T-helper 1 cell (primary cell): ENCODE results near the gene PXMP4.

Experiments
- DNase-seq, 5 donors: peaks; one replicate each; pipeline ENCODE4 v3.0.0-alpha.2; 2012 to 2020

The PXMP4 gene

DNA sequence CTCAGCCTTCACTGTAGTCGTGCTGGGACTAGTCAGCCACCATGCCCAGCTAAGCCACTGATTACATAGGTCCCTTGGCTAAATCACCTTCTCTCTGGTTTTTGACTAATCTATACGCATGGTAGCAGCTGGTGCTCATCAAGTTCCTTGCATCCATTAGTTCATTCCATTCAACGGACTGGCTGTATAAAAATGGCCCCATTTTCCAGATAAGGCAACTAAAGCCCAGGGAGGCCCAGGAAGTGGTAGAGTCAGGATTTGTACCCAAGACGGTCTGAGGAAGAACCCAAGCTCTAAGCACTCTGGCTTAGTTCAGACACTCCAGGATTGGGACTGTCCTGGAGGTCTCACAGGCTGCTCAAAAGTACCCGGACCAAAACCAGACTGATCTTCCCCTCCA lies 38.8 kb downstream of the PXMP4 start:
- no peak for DNase-seq

DNA sequence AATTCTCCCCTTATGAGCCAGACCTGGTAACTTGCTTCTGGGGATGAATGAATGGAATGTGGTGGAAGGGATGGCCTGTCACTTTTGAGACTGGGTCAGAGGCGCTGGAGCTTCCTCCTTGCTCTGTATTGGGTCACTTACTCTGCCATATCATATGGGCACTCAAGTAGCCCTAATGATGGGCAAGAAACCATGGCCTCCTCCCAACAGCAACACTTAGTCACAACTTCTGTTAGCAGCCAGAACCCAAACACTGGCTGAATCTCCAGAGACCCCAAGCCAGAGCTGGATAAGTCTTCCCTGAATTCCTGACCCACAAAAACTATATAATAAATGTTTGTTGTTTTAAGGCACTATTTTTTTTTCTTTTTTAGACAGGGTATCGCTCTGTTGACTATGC lies 39.4 kb downstream of the PXMP4 start:
- no peak for DNase-seq

DNA sequence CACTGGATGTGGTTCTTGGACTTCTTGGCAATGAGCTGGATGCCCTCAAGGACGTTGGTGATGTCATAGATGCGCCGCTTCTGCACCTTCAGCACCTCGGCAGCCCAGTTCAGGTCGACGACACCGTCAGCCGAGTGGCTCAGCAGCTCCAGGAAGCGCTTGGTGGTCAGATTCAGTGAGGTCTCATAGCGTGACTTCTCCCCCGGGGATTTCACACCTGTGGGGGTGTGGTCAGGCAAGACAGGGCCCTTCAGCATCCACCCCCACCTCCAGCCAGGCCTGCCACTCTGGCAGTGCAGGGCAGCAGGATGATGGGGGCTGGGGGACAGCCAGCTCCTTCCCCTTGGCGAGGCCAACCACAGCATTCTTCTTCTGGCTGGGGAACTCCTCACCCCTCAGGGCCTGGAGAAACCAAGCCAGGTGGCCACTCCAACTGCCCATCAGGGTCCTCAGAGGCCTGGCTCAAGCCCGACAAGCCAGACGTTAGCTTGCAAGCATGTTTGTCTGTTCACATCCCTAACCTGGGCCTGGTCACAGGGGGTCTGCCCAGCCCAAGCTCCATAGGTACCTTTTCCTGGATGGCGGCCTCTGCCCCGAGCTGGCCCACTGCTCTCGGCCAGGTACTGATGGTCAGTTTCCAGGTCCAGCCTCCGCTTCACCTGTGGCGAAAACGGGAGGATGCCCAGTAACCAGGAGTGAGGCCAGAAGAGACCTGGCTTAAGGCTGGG lies 40.2 kb downstream of the PXMP4 start:
- DNase-seq: peak in 1 of 5 donors; percentile 79

DNA sequence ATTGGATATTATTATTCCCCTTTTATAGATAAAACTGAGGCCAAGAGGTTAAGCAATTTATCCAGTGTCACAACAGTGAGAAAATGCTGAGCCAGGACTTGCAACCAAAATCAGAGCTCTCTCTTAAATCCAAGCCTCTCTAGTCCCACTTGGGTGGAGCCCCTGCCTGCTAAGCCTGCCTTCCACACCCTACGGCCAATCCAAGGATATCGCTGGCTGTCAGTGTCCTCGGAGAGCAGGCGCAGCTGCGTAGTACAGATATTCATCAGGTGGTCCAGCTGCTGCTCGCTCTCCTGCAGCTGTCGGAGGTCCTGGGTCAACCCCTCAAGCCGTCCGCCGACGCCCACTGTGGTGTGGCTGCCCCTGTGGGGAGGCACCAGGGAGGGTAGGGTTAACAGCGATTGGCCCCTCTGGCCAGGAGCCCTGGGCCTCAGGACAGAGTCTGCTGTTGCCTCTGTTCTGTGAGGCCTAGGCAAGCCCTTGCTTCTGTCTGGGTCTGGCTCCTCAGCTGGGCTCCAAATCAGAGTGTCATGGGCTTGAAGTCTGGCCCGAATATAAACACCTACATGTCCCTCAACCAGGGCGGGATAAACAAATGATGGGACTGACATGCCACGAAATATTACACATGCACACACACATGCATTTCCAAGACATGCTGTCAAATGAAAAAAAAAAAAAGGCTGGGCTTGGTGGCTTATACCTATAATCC lies 42.0 kb downstream of the PXMP4 start:
- DNase-seq: no peak

DNA sequence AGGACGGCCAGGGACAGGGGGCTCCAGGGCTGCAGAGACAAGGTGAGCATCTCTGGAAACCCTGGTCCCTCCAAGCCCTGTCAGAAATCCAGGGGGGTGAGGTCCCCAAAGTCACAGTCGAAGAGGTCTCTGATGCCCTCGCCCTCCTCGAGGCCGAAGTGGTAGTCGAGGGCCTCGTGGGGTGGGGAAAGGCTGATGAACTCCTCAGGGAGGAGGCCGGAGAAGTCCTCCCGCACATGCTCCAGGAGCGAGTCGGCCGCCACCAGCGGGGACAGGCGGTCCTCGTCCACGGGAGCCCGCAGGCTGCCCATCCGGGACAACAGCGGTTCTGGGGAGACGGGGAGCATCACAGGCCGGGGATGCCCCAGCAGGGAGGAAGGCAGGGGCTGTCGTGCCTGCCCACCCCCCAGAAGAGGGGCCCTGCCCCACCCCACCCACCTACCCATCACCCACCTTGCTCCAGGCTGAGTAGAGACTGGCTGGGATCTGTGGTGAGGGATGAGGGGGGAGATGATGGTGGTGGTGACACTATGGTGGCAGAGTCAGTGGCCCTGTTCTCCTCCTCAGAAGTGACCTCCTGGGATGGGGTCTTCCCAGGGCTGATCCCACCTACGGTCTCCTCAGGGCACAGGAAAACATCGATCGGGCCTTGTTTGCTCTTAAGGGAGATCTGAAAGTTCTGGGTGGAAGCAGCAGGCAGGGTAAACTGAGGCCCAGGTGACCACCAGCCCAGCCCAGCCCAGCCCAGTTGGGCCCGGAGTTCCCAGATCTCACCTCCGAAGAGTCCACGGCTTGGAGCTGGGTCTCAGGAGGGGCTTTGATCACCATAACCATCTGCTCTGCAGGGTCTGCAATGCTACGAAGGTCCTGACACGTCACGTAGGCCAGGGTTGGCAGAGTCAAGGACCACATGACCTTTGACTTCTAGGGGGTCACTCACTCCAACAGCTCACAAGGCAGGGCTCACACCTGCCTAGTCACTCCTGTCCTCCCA lies 43.2 kb downstream of the PXMP4 start:
- no peak for DNase-seq

DNA sequence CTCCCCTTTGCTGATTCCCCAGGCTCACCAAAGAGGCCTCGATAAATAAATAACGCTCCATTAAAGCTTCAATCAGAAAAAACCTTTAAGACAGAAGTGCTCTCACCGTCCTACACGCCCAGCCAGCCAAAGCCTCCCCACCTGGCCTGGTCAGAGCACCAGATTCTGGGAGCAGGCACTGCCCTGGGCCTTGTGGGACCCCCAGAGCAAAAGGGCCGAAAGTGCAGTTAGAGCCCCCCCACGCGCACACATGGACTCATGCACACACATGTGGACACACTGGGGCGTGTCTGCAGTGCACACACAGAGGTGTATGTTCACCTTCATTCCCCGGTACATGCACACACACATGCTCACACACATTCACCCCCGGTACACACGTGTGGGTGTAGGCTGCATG lies 44.0 kb downstream of the PXMP4 start:
- no peak for DNase-seq

DNA sequence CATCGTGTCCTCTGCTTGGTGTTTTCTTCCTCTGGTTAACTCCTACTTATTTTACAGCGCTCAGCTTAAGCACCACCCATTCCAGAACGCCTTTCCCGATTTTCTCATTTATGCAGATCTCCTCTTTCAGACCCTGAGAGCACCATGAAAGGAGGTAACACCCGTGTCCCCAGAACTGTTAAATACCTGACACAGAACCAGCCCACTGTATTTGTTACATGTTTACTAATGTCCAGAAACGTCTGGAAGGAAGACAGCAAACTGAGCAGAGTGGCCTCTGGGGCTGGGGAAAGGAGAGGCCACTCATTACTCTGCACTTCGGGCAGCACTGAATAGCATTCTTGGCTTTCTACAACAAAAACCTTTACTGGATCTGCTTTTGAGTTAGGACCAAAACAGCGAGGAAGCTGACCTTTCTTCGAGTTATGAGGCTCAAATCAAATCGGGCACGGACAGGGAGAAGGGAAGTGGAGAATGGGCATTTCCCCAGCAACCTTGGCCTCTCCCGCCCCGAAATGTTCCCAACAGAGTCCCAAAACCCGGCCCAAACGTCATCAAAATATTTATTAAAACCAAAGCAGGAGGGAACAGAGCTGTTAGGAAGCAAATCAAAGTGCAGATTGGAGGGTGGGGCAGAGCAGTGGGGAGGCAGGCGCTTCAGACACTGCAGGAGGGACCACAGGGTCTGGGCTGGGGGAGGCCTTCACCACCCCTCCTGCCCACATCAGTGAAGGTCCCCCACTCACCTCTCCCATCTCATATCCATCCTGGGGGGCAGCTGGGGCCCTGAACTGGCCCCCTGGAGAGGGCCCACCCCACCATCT lies 44.8 kb downstream of the PXMP4 start:
- no peak for DNase-seq

DNA sequence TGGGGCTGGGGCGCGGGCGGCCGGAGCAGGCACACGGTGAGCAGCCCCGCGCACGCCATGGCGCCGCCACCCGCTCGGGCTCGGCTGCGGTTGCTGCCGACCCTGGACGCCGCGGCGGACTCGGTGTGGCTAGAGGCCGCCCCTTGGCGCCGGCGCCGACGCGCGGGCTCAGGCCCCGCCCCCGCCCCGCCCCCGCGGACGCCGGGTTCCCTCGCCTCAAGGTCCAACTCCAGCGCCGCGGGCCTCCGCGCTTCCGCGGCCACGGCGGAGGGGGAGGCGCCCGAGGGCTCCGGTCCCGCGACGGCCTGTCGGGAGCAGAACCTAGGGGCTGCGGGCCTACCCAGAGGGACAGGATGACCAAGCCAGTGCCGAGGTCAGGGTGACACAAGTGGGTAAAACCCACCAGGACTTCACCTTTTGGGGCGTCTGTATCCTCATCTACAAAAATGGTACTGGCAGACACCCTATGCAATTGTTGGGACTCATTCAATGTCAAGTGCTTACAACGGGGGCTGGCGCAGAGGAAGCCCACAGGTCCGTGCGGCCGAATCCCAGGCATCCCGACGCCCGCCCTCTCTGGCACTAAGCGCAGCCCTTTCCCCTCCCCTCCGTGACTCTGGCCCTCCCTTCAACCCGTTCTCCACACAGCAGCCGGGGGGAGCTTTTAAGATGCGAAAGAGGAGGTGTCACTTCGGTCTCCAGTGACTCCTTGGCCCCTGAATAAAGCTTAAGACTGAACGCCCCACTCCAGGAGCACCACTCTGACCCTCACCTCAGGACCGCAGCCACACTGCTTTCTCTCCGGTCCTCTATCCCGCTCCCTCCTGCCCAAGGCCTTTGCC lies 45.6 kb downstream of the PXMP4 start, which contains the start of gene NECAB3:
Gene NECAB3, minus strand, starts transcription at position 135 of the 842 bp plus-strand sequence. Its CDS starts 76 bp downstream, at position 59.
- DNase-seq: peak; percentile 43 to 66 (median 48)

DNA sequence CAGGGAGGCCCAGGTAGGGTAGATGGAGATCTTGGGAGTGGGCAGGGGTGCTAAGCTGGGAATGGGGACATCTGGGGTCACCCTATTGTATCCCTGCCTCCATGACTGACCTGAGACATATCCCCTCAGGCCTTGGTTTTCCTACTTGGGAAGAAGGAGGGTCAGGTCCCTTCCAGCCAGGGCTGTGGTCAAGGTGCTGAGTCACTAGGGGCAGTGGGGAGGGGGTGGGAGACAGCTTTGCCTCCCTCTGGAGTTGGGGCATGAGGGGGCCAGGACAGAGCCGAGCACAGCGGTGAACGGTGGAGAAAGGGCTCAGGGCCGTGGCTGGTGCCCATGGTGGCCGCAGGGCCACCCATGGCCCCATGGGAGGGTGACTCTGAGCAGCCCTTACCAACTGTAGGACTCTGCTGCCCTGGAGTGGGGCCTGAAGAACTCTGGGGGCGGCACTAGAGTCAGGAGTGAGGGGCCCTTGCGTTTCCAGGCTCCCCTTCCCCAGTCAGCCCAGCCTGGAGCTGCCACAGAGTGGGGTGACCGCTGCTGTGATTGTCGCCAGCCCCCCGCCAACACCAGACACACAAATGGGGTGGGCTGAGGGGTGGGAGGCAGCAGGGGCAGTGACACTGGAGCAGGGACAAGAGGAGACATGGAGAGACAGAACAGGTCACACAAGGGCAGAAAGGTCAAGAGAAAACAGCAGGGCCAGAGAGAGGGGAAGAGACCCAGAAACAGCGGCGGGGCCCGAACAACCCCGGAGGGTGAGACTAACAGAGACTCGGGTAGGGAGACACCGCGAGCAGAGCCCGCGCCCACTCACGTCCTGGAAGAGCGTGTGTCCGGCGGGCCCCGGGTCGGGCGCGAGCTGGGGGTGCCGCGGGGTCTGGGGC lies 46.5 kb downstream of the PXMP4 start:
- DNase-seq: no peak

DNA sequence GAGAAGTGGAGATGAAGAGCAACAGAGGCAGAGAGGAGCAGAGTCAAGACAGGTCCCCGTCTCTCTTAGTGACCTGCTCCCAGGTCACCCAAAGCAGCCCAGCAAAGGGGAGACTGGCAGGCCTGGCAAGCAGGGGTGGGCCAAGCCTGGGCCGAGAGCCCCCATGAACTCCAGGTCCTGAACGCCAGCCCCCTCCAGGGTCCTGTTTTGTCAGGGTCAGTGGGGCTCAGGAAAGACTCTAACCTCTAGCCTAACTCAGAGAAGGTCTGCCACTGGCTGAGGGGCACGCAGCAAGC lies 47.0 kb downstream of the PXMP4 start:
- no peak for DNase-seq

DNA sequence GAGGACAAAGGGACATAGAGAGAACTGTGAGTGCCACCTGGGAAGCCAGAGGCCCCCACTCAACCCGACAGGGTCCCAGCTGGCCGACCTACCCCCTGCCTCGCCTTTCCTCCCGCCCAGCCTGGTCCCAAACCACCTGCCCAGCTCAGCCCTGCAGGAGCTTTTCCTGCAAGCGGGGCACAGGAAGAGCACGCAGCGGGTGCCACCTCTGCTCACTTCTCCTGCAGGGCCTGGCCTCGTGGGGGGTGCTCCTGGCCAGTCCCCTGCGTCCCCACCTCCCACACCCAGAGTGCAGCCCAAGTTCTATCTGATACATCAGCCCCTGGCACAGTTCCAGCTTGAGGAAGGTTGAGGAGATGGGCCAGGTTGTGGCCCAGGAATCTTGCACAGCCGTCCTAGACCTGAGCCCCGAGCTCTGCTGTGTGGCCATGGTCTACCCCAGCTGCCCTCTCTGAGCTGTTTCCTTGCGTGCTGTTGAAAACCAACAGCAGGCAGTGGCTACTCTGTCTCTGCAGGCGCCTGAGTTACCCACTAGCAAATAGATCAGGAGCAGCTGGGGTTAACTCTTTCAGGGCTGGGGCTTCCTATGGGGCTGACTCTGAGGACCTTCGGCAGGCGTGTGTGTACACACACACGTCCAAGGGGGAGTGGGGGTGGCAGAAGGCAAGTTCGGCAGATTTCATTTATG lies 47.5 kb downstream of the PXMP4 start:
- DNase-seq: no peak

DNA sequence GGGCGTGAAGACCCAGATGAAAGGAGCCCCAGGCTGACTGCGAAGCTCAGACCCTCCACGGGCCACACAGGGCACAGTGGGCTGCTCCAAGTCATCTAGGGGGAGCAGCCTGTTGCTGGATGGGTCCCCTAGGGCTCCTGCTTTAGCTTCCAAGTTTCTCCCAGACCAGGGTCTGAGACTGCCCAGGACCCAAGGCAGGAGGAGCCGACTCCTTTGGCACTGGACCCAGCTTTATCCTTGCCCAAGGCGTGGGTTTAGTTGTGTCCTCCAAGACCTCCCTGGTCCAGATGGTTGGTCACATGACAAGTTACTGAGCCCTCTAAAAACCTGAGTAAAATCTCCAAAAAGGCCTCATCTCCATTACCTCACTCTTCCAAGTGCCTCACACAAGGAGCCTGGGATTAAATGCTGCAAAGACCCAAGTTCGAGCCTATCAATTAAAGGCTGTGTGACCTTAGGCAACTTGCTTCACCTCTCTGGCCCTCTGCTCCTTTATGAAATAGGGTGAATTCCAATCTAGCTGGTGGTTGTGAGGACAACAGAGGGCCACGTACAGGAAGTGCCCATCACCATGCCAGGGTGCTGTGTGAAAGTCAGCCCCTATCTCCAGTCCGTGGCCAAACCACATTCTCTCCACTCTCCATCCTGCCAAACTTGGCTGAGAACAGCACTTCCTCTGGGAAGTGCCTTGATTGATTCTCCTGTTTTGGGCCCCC lies 48.4 kb downstream of the PXMP4 start:
- no peak for DNase-seq

DNA sequence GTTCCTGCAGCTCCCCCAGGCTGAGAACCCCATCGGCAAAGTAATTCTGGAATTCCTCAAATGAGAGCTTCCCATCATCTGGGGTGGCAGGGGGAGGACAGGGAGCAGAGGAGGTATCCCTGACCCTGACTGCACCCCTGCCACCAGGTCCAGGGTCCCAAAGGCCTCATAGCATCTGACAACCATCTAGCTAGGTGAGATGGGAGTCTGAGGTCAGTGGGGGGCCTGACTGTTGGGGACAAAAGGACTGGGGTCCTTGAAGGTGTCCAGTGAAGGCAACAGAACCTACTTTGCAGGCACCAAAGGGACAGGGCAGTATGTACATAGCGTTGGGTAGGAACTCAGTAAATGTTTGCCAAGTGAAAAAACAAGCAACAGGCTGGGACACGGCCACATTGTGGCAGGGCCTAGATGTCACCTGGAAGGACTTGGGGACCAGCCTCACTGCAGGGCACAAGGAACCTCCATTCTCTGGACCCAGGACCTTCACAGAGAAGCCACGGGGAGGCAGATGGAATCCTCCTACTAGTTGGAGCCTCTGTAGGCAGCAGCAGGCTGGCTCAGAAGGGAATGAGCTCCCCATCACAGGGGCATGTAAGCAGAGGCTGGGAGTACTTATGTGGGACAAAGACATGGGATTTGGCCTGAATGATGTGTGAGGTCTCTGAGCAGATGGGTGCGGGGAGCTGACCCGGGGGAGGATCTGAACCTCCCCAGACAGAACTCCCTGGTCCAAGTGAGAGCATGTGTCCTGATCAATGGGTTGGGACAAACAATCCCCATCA lies 49.2 kb downstream of the PXMP4 start:
- no peak for DNase-seq

DNA sequence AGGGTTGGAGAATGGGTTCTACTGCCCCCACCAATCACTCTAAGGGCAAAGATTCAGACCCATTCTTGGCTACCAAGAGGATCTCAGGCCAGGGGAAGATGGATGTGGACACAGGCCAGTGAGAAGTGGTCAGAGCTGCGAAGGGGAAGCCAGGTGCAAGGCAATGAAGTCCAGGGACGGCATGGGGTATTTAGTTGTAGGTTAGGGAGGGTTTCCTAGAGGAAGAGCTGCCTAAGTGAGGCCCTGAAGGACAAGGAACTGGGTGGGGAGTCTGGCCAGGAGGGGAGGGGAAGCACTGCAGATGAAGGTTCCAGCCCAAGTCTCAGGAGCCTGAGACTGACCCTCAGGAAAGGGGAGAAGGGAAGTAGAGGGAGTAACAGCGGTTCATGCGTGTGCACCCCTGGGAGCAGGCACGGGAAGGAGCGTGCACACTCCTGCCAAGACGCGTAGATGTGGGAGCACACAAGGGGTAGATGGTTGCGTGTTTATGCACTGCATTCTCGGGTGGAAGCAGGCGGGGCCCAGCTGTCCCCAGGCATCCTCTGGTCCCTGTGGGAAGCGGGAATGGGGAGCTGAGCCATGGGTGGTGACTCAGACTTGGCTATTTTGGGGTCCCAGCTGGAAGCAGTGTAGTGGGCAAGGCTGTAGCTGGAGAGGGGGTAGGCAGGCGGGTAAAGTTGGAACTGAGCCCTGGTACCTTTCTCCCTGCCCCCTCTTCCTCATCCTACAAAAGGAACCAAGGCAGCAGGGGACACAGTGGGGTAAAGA lies 50.1 kb downstream of the PXMP4 start:
- no peak for DNase-seq

DNA sequence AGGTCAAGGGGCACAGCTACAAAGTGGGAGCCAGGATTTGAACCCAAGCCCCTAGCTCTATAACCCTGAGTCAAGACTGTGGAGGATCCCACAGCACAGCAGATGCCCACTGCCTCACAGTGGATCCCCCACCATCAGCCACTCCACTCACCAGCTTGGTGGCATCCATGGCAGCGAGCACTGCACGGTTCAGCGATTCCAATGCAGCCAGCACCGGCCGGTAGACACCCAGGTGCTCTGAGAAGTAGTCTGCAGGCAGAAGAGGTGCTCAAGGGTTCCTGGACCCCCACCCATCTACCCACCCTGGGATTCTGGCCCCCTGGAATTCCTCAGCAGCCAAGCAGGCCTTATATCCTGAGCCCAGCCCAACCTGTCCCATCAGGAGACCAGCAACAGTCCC lies 50.9 kb downstream of the PXMP4 start:
- DNase-seq: no peak

DNA sequence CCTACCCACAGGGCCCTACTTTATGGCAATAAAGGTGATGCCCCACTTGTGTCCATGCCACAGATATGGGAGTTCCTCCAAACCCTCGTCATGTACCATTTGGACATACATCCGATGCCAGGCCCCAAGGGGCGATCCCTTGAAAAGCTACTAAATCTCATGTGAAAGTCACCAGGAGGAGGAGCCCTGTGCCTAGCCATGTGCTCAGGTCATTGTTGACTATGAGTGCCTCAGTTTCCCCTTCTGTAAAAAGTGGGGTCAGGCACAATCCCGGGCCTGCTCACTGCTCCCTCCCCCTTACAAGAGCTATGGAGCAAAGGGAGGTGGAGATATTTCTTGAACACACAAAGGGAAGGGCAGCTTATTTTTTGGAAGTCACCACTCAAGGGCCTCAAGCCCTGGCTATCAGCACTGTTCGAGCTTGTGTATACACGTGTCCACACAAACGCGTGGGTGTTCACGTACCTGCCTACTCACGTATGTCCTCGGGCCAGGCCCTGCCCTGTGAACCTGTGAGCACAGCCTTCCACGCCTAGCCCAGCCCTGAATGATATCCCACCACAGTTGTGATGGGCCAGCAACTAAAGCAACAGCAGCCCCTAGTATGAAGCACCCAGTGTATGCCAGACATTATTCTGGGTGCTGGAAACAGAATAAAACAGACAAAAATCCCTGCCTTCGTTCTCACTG lies 51.5 kb downstream of the PXMP4 start:
- no peak for DNase-seq
